Measurements from ENCODE around the gene NEK4.

The NEK4 gene

GRCh38 chr3:52787672-52788625 is 17.2 kb upstream of the NEK4 start:
- Mint-ChIP-seq H3K4me1 (no peaks in the 10 kb centered on the region), H3K36me3 (no peaks in the 10 kb centered on the region), H3K27me3 (peaks cover 11% of the 10 kb centered on the region), H3K4me3 (no peak overlapping the region), H3K9me3 (no peaks in the 10 kb centered on the region), H3K27ac (no peak overlapping the region)
- ATAC-seq, result no peak

DNA sequence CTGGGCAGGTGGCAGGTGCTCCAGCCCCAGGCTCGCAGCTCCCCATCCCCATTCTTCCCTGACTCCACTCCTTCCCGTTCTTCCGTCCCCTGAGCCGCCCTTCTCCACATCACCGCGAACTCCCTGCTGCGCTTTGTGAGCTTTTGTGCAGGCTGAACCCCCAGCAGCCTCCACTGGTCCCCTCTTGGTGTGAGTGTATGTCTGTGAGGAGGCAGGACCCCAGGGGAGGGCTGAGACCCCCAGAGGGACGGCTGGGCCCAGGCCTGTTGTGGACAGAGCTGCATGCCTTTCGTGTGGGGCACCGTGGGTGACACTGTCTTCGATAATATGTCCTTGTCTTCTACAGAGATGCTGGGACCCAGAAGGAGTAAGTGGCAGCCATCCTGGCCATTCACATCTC is 16.5 kb upstream of the NEK4 start:
- ATAC-seq, result no peak
- Mint-ChIP-seq H3K9me3 (no peaks in the 10 kb centered on the region), H3K36me3 (no peaks in the 10 kb centered on the region), H3K4me3 (no peak overlapping the region), H3K27ac (no peak overlapping the region), H3K4me1 (no peaks in the 10 kb centered on the region), H3K27me3 (peaks cover 11% of the 10 kb centered on the region)

DNA sequence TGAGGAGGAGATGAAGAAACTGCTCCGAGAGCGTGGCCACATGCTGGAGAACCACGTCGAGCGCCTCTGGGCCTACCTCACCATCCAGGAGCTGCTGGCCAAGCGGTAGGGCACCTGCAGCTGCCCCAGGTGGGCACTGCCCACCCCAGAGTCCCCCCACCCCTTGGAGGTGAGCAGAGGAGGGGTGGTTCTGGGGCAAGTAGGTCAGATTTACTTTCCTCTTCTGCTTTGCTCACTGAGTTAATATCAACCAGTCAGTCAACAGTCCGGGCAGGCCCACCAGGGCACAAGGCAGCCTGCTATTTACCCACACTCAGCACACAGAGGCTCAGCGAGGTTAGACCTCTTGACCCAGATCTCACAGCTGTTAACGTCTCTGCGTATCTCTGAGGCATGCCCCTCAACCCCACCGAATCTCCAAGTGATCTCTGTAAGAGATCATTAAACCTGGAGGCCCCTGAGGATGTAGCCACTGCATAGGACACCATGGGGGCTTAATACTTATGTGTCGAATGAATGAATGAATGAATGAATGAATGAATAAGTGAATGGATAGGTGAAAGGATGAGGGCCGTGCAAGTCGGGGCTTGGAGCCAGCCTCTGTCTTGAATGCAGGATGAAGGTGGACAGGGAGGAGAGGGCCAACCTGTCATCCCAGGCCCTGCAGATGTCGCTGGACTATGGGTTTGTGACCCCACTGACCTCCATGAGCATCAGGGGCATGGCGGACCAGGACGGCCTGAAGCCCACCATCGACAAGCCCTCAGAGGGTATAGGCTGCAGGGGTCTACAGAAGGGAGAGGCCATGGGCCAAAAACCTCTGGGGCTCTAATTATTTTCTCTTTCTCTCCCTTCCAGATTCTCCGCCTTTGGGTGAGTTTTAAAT is 15.8 kb upstream of the NEK4 start:
- H3K36me3 Mint-ChIP-seq, result no peaks in the 10 kb centered on the region
- peaks cover 11% of the 10 kb centered on the region for H3K27me3 Mint-ChIP-seq
- no peak overlapping the region for H3K27ac Mint-ChIP-seq
- H3K4me1 Mint-ChIP-seq, result no peaks in the 10 kb centered on the region
- H3K9me3 Mint-ChIP-seq, result no peaks in the 10 kb centered on the region
- H3K4me3 Mint-ChIP-seq, result no peak overlapping the region
- ATAC-seq, result no peak

- Mint-ChIP-seq H3K27ac (no peak overlapping the region), H3K27me3 (peaks cover 1% of the 10 kb centered on the region), H3K9me3 (no peaks in the 10 kb centered on the region), H3K36me3 (no peaks in the 10 kb centered on the region), H3K4me1 (peaks cover 8% of the 10 kb centered on the region), H3K4me3 (no peak overlapping the region)
- ATAC-seq, result no peak
These were observed 14.3 kb upstream of the NEK4 start for GRCh38 chr3:52784931-52785590.

- Mint-ChIP-seq H3K4me3 (no peak overlapping the region), H3K36me3 (no peaks in the 10 kb centered on the region), H3K4me1 (peaks cover 18% of the 10 kb centered on the region), H3K27me3 (no peaks in the 10 kb centered on the region), H3K9me3 (no peaks in the 10 kb centered on the region), H3K27ac (no peak overlapping the region)
- ATAC-seq, result no peak
These were observed 13.4 kb upstream of the NEK4 start for GRCh38 chr3:52784021-52784621.

DNA sequence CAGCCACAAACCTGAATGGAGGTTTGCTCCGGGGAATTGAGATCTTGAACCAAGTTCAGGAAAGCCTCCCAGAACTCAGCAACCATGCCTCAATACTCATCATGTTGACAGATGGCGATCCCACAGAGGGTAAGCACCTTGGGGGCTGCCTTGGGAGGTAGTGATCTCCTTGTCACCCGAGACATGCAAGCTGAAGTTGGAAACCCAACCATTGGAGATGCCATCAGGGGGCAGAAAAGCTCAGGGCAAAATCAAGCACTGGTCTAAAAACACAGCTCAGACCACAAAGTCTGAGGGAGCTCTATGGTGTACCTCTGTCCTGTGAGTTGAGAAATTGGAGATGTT is 12.4 kb upstream of the NEK4 start:
- Mint-ChIP-seq H3K36me3 (no peaks in the 10 kb centered on the region), H3K4me3 (no peak overlapping the region), H3K9me3 (no peaks in the 10 kb centered on the region), H3K27ac (no peak overlapping the region), H3K4me1 (peaks cover 20% of the 10 kb centered on the region), H3K27me3 (no peaks in the 10 kb centered on the region)
- ATAC-seq, result no peak

GRCh38 chr3:52782412-52783210 is 11.9 kb upstream of the NEK4 start:
- H3K4me3 Mint-ChIP-seq, result no peak overlapping the region
- H3K27me3 Mint-ChIP-seq, result no peaks in the 10 kb centered on the region
- H3K4me1 Mint-ChIP-seq, result peaks cover 20% of the 10 kb centered on the region
- H3K36me3 Mint-ChIP-seq, result no peaks in the 10 kb centered on the region
- H3K27ac Mint-ChIP-seq, result no peak overlapping the region
- ATAC-seq, result no peak
- H3K9me3 Mint-ChIP-seq, result no peaks in the 10 kb centered on the region

DNA sequence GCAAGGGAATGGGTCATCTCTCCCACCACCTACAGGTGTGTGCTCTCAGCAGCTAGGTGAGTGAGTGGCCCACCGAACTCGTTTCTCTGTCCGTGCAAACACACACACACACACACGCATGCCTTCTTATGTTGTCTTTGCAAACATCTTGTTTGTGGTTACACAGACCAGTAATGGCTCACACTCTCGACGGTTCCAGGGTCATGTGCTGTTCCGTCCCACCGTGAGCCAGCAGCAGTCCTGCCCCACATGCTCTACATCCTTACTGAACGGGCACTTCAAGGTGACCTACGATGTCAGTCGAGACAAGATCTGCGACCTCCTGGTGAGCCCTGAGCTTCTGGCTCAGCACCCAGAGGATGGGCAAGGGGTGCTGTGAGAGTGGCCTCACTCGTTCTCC is 11.0 kb upstream of the NEK4 start:
- no peak for ATAC-seq
- Mint-ChIP-seq H3K9me3 (no peaks in the 10 kb centered on the region), H3K4me3 (no peak overlapping the region), H3K27me3 (no peaks in the 10 kb centered on the region), H3K27ac (no peak overlapping the region), H3K4me1 (peaks cover 20% of the 10 kb centered on the region), H3K36me3 (no peaks in the 10 kb centered on the region)

- Mint-ChIP-seq H3K4me3 (no peak overlapping the region), H3K36me3 (no peaks in the 10 kb centered on the region), H3K9me3 (no peaks in the 10 kb centered on the region), H3K27ac (peak overlapping the region; percentile 90), H3K27me3 (no peaks in the 10 kb centered on the region), H3K4me1 (peaks cover 20% of the 10 kb centered on the region)
- ATAC-seq, result no peak
These were observed 9.3 kb upstream of the NEK4 start for GRCh38 chr3:52779837-52780585.

DNA sequence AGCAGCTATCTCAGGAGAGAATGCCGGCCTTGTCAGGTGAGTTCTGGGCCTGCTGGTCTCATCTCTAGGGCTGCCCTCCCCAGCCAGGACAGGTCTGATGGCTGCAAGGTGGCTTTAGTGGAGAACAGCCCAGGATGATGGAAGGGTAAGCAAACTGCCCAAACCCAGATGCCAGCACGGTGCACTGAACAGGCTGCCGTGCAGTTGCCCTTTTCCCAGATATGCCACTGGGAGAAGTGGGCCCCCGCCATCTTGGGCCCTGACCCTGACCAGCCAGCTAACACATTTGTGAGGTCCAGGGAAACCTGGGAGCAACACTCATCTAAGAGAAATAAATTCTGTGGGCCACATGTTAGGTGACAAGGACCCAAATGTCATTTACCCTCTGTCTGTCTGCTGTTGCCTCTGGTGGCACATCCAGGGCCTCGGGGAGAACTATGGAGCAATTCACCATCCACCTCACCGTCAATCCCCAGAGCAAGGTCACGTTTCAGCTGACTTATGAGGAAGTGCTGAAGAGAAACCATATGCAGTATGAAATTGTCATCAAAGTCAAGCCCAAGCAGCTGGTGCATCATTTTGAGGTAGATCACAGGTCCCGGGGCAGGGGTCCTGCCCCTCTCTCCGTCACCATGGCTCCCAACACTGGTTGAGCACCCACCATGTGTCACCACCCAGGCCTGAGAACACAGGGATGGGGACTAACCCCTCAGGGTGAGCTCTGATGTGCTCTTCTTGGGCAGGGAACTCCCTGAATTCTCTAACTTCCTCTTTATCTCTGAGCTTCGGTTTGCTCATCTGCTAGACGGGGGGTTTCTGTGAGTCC is 8.5 kb upstream of the NEK4 start:
- no peak overlapping the region for H3K4me3 Mint-ChIP-seq

GRCh38 chr3:52777959-52778805 is 7.4 kb upstream of the NEK4 start:
- H3K36me3 Mint-ChIP-seq, result no peaks in the 10 kb centered on the region
- ATAC-seq, result no peak
- no peak overlapping the region for H3K4me3 Mint-ChIP-seq
- H3K27ac Mint-ChIP-seq, result peak overlapping the region; percentile 90
- peaks cover 20% of the 10 kb centered on the region for H3K4me1 Mint-ChIP-seq
- H3K27me3 Mint-ChIP-seq, result no peaks in the 10 kb centered on the region
- H3K9me3 Mint-ChIP-seq, result no peaks in the 10 kb centered on the region

More for the DNA sequence above, 8.5 kb upstream of the NEK4 start:
- peaks cover 20% of the 10 kb centered on the region for H3K4me1 Mint-ChIP-seq
- no peaks in the 10 kb centered on the region for H3K9me3 Mint-ChIP-seq
- H3K36me3 Mint-ChIP-seq, result no peaks in the 10 kb centered on the region
- peak overlapping the region; percentile 90 for H3K27ac Mint-ChIP-seq
- no peaks in the 10 kb centered on the region for H3K27me3 Mint-ChIP-seq
- peak; percentile 90 for ATAC-seq

DNA sequence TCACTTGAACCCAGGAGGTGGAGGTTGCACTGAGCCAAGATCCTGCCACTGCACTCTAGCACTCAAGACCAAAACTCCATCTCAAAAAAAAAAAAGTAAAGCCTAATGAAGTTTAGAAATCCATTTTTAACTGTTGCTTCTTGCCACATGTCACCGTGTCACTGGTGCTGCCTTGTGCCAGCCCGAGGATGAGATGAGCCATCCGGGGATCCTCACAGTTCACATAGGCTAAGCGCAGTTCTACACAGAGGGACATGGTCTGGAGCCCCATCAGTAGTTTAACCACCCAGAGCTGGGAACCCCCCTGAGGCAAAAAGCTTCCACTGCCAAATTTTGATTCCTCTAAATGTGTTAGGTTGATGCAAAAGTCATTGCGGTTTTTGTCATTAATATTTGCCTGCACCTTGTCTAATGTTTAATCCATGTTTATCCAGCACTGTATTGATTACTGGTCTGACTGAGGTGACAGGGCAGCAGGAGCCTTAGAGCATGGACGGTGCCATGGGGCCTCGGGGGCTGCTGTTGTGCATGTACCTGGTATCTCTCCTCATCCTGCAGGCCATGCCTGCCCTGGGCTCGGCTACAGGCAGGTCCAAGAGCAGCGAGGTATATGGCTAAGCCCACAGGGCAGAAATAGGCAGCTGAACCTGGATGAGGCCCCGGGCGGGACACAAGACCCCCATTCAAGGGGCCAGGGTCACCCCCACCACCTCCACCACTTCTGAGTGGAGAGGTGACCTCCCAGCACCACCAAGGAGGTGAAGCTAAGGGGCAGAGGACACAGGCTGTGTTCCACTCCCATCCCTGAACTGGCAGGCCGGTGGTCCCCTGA is 6.6 kb upstream of the NEK4 start, which contains the start of gene ITIH1:
TSS of gene ITIH1 (plus strand) at position 473 of the 832 bp plus-strand sequence. CDS start at position 490, 17 bp downstream.
- ATAC-seq, result no peak
- Mint-ChIP-seq H3K4me3 (no peak within 1 kb of the TSS), H3K27ac (peak within 1 kb of the TSS; percentile 90), H3K9me3 (no peaks in the 10 kb centered on the region), H3K4me1 (peaks cover 20% of the 10 kb centered on the region), H3K36me3 (no peaks in the 10 kb centered on the region), H3K27me3 (no peaks in the 10 kb centered on the region)

Measured in stimulated activated memory B cell treated with anti-CD40 and anti-IgM and Interleukin-4, amounts not matched to agents 10 μg/mL and 1 μg/mL and 100 μg/mL, for 72 hours (primary cell).